GM18505 (cell line): Measurements from ENCODE around the gene SMC6.

ENCODE experiments used
- ATAC-seq: cut with Tn5 transposase; IDR thresholded peaks from one replicate; pipeline ENCODE4 v1.9.1; 2021; ENCODE audit not compliant: unreplicated experiment
- POLR2A ChIP-seq: IDR thresholded peaks from 4 replicates; pipeline ENCODE4 v1.6.1; 2011; ENCODE audit warnings: borderline replicate concordance; ENCODE audit not compliant: insufficient read depth, insufficient read length; ENCODE audit errors: extremely low read depth

The SMC6 gene, protein sequence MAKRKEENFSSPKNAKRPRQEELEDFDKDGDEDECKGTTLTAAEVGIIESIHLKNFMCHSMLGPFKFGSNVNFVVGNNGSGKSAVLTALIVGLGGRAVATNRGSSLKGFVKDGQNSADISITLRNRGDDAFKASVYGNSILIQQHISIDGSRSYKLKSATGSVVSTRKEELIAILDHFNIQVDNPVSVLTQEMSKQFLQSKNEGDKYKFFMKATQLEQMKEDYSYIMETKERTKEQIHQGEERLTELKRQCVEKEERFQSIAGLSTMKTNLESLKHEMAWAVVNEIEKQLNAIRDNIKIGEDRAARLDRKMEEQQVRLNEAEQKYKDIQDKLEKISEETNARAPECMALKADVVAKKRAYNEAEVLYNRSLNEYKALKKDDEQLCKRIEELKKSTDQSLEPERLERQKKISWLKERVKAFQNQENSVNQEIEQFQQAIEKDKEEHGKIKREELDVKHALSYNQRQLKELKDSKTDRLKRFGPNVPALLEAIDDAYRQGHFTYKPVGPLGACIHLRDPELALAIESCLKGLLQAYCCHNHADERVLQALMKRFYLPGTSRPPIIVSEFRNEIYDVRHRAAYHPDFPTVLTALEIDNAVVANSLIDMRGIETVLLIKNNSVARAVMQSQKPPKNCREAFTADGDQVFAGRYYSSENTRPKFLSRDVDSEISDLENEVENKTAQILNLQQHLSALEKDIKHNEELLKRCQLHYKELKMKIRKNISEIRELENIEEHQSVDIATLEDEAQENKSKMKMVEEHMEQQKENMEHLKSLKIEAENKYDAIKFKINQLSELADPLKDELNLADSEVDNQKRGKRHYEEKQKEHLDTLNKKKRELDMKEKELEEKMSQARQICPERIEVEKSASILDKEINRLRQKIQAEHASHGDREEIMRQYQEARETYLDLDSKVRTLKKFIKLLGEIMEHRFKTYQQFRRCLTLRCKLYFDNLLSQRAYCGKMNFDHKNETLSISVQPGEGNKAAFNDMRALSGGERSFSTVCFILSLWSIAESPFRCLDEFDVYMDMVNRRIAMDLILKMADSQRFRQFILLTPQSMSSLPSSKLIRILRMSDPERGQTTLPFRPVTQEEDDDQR

DNA sequence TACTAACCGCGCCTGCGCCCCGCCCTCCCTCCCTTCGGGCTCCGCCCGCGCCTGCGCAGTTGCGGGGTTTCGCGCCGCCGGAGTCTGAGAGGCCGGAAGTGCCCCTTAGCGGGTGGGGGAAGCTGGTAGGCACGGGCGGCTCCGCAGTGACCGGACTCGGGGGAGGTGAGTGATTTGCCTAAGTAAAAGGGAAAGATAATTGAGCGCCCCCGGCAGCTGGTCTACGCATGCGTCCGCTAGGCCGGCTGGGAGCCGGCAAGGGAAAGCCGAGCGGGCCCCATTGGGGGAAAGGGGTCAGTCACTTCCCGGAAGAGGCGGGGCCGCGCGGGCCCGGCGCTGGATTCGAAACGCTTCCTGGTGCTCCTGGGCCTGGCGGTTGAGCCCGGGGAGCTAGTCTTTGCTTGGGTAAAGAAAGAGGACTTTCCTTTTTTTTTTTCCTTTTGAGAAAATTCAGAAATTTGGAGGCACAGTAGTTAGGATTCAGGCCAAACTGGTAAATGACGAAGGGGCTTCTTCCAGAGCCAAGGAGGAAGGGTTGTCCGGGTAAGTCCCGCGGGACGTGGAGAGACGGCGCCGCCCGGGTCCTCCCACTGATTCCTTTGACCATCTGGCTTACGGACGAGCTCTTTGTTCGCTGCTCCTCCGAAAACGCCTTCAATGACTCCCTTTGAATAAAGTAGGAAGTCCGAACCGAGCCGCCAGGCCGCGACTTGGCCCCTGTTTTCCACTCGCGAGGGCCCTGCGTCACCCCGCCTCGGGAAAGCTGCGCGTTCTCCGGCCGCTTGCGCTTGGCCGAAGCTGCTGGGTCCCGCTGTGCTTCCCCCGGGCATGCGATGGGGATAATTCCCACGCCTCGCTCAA is at the start of gene SMC6, which contains the start of gene GEN1:
TSS of gene SMC6 (minus strand) at position 8 of the 861 bp plus-strand sequence. CDS start 7,864 bp downstream, outside the sequence.
TSS of gene GEN1 (plus strand) at position 336 of the 861 bp plus-strand sequence. CDS start 5,806 bp downstream, outside the sequence.
- peak; percentile 63 for TF ChIP-seq POLR2A
- ATAC-seq: peak; percentile 68

DNA sequence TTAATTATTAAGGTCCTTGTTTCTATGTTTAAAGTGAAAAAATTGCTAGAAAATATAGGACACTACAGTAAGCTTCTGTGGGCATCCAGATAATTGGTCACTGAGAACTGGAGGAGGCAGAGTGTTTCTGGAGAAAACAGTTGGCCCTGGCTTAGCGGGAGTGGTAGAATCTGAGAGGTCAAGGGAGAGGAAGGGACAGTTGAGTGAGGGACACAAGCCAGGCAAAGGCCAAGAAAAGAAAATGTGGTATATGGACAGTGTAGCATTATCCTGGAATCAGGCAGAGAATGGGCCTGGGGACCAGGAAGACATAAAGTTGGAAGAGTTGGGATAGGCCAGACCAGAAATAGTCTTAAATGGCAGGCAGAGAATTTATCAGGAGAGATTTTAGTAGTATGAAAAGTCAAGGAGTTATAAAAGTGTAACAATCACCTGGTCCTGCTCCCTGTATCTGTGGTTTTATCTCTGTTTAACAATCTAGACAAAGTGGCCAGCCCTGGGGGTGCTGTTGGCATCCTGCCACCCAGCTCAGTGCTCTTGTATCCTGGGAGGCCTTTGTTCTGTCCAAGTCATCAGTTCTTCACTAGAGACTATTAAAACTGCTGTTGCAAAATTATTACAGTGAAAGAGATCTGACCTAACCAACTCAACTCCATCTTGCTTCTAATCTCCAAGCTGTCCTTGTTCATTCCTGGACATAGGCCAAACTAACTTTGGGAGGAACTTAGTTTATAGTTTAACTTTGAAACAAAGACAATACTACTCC is 47.3 kb upstream of the SMC6 start:
- ATAC-seq: no peak
- TF ChIP-seq POLR2A: no peak

DNA sequence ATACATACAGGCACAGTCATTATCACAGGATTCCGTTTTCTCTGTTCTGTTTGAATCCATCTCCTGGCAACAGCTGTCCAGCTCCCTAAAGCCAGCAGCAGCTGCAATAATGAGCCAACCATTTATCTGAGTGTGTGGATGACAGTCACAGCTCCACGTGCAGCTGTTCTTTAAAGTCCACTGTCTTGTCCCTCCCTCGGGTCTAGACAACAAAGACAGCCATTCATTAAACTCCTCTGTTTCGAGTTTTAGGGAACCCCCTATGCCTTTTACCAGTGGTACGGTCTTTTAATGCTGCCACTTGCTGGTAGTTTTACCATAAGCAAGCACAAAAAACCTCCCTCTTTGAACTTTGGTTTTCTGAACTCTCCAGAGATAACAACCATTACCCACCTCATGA is 46.6 kb upstream of the SMC6 start:
- ATAC-seq: no peak

DNA sequence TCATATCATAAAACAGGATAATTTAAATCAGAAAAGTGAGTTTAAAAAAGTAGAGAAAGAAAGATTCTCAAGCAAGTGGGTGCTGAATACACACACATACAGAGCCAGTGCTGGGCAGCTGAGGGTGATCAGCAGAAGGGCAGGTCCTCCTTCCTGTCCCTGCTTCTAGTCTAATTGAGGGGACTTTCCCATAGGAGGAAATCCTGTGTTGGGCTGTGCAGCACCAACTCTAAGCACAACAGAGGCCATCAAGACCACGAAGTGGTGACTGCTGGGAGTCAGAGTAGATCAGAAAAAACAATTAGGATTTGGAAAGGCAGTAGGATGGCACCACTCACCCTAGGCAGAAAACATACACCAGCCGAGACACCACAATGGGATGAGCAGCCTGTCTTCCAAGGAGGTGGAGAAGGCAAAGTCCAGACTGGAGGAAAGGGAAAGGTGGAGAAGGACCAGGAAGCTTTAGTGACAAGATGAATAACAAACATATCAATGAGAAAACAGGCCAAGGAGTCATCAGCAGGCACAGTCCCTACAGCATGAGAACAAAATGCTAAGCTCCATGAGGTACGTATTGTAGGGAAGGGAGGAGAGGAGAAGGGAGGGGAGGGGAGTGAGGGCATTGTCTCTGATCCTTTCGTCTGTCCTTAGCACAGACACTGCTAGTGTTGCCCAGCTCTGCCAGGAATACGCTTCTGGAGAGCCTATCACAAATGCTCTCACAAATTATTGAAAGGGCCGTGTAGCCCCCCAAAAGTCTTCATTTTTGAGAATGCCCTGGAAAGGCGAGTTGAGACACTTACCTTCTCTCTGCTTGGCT is 45.9 kb upstream of the SMC6 start:
- no peak for TF ChIP-seq POLR2A
- no peak for ATAC-seq

More for the DNA sequence above, 46.6 kb upstream of the SMC6 start:
- TF ChIP-seq POLR2A: no peak

DNA sequence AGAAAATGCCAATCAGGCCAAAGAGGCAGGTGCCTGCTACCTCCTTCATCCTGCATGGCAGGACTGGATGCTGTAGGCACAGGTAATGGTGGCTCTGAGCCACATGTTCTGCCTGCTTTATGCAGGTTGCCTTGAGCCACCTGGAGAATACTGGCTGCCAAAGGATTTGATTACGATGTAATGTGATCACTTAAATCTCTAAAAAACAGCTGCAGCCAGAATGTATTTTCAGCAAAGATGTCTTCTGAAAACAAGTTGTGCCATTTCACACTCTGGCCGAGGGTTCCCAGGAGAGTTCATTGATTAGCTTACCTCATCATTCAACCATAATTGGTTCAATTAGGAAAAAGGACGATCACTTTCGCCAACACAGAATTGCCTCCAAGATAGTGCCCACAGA is 44.7 kb upstream of the SMC6 start:
- no peak for TF ChIP-seq POLR2A
- ATAC-seq: no peak

DNA sequence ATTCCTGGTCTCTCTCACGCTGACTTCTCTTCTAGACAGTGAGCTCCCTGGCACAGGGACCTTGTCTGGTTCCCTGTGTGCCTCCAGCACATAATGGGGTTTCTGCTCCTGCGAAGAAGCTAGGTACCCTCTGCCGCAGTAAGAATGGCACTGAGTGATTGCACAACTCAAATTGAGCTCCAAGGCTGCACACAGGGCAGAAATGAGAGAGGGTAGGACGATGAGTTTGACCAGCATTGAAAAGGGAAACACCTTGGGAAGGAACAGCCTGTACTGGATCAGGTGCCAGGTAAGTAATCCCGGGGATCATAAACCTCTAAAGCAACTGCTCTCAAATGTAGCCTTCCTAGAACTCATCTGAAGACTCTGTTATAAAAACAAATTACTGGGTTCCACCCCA is 41.7 kb upstream of the SMC6 start:
- no peak for ATAC-seq
- TF ChIP-seq POLR2A: no peak

DNA sequence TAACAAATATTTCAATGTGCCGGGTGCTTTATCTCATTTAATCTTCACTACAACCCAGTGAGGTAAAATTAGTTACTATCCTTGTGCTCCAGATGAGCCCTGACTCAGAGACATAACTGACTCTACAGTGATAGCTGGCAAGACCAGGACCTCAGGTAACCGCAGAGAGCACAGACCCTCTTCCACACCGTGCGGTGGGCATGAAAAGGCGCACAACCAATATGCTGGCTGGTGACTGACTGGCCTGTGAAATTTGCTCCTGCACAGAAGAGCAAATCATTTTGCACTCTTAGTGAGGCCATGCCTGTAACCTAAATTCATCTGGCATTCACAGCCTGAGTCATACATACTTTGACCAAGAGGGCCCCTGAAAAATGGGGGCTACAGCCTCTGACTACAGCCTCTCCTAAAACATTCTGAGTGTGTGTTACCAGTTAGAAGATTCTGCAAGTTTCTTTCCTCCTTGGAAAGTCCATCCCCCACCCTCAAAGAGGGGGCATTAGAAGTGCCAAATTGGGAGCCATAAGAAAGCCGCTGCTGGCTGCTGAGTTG is 40.3 kb upstream of the SMC6 start:
- ATAC-seq: no peak
- TF ChIP-seq POLR2A: no peak

DNA sequence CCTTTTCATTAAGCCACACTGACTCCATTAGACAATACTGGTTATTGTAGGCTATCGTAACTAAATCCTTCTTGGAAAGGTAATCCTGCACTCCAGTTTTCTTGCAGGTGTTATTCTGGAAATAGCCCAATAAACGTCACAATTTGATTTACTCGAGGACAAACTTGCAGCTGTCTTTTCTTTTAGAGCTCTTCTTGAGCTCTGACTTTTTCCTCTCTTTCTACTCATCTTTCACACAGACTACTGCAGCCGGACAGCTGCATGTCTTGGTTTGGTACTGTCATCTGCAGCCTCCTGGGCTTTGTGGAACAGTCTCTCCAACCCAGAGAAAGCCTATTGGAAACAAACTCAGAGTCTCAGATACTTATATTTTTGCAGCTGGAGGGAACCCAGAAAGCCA is 39.7 kb upstream of the SMC6 start:
- TF ChIP-seq POLR2A: no peak
- no peak for ATAC-seq

DNA sequence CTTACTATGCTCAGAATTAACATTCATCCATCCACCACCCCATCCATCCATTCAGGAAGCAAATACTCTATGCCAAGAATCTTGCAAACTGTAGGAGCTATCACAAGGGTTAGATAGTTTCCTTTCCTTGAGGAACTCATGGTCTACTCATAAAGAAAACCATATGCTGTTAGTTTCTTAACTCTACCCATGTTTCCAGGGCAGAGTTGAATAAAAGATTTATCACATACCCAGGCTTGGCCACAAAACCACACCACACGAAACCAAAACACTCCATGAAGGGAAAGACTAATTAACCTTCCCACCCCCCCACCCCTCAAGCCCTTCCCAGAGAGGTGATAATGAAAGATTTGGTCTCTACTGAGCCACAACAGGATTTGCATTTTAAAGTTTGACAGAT is 38.9 kb upstream of the SMC6 start:
- ATAC-seq: no peak

DNA sequence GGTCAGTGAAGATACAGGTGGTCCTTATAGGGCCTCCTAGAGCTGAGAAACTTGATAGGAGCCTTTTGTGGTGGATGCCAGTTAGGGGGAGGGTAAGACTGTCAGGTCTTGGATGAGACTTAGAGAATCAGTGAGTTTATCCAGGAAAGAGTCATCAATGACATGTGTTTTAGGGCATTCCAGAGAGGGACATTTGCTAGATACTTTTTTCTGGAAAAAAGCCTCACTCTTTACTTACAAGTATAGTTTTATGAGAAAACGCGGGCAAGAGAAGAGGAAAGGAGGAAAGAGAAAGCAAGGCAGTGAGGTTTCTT is 38.2 kb upstream of the SMC6 start:
- TF ChIP-seq POLR2A: no peak
- ATAC-seq: no peak

More for the DNA sequence above, 38.9 kb upstream of the SMC6 start:
- no peak for TF ChIP-seq POLR2A

DNA sequence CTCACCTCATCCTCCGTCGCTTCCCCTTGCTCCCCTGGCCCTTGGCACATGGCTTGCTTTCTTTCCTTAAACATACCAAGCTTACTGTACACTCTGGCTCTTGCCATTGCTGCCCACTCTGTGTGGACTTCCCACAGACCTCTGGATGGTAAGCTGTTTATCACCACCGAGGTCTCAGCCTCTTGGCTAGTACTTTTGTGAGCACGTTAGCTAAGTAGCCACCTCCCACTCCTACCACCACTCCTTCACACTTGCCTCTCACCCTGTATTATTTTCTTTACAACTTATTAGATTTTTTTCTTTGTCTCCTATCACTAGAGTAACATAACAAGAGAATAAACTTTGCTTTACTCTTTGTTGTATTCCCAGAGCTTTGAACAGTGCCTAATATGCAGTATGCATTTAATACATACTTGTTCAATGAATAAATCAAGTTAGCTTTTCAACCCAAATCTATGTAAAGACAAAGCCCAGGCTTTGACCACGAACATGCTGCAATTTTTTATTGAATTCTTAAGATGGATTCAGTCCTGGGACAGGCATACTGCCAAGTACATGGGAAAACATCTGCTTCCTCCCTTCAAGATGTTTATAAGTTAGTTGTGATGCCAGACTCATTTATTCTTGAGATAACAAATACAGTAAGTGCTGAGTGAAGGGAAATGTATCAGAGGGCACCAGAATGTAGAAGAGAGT is 37.7 kb upstream of the SMC6 start:
- TF ChIP-seq POLR2A: no peak
- no peak for ATAC-seq

DNA sequence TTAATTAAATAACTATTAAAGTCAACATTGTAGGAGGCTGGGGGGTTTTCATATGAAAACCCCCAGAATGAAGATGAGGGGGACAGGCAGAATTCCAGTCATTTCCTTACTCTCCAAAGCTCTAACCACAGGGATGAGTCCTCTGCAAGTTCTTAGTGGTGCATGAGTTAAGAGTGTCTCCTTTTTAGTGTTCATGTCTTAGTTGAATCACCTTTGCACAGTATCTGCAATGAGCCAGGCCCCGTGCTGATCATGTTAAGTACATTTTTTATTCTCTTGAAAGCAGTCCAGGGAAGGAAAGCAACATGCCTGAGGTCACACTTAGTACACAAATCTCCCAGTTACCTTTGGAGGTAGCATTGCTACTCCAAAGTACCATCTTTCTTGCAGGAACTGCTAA is 36.9 kb upstream of the SMC6 start:
- no peak for TF ChIP-seq POLR2A
- ATAC-seq: no peak
